ENCODE data around the gene TM9SF3. TPM values are rescaled to one million over a fixed set of nuclear protein-coding genes. Genes with fewer than 3 reads are reported as not detected.

The TM9SF3 gene
- total RNA-seq, 3 donors from 2014 or later, result 188 to 241 (median 212) TPM

DNA sequence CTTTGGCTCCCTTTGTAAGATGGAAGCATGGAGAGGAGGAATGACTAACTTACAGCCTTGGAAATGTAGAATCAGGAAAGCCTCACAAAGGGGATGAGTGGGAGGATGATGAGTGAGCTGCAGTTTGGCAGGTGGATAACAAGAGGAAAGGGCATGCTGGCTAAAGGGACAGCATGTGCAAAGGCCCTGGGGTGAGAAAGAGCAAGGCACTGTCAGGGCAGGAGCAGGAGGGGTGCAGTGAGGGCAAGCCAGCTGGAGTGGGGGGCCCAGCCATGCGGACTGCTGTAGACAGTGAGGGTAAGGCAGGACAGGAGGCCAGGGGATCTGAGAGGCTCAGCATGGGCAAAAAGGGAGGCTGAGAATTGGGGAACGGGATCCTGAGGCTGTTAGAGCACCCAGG lies 93.6 kb downstream of the TM9SF3 start:
- Histone ChIP-seq H3K9me3 (no peaks in the 10 kb centered on the region), H3K4me1 (ENCODE audit: low read depth) (no peaks in the 10 kb centered on the region), H3K4me3 (no peak overlapping the region), H3K36me3 (ENCODE audit: low read depth) (no peaks in the 10 kb centered on the region)
- no peak for DNase-seq
- TF ChIP-seq CTCF (IDR thresholded peaks at IDR 0.05), result no peak
- intact Hi-C loops (cut with DNase I, micrococcal nuclease), result no loop called here
- no peak for ATAC-seq

- Histone ChIP-seq H3K4me1 (ENCODE audit: low read depth) (no peaks in the 10 kb centered on the region), H3K36me3 (ENCODE audit: low read depth) (no peaks in the 10 kb centered on the region), H3K9me3 (no peaks in the 10 kb centered on the region), H3K4me3 (no peak overlapping the region)
- no peak for TF ChIP-seq CTCF (IDR thresholded peaks at IDR 0.05)
- ATAC-seq (no peak), DNase-seq (peak in 1 of 3 donors; percentile 9)
- intact Hi-C loops (cut with DNase I, micrococcal nuclease), result no loop called here
These were observed 95.5 kb downstream of the TM9SF3 start for GRCh38 chr10:96491303-96491702.

DNA sequence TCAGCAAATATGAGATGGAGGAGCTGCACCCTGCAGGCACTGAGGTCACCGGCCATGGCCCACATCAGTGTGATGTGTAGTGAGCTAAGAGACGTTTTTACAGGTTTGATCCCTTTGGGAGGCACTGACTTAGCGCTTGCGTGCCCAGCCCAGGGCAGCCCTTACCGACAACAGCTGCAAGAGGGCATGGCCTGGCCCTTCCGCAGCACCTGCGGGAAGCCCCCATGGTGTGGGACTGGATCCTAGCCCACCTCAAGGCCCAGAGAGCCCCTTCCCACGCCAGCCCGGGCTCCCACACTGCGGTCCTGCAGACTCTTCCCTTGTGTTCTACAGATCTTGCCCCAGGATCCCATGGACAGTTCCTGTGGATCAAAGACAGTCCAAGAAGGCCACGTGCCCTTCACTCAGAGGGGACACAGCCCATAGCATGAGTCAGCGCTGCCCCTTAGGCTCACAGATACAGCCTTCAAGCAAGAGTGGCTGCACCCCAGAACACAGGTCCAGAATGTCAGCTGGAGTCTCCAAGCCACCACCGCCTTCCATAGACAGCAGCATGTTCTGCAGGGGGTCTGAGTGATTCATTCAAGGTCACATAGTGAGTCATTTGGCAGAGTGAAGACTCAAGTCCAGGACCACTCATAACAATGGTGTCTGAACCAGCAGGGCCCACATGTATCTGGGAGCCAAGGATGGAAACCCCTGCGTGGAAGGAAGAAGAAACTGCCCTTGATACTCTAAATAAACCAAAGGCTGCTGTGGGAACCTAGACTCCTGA lies 98.5 kb downstream of the TM9SF3 start:
- no peak for TF ChIP-seq CTCF (IDR thresholded peaks at IDR 0.05)
- DNase-seq, result no peak

DNA sequence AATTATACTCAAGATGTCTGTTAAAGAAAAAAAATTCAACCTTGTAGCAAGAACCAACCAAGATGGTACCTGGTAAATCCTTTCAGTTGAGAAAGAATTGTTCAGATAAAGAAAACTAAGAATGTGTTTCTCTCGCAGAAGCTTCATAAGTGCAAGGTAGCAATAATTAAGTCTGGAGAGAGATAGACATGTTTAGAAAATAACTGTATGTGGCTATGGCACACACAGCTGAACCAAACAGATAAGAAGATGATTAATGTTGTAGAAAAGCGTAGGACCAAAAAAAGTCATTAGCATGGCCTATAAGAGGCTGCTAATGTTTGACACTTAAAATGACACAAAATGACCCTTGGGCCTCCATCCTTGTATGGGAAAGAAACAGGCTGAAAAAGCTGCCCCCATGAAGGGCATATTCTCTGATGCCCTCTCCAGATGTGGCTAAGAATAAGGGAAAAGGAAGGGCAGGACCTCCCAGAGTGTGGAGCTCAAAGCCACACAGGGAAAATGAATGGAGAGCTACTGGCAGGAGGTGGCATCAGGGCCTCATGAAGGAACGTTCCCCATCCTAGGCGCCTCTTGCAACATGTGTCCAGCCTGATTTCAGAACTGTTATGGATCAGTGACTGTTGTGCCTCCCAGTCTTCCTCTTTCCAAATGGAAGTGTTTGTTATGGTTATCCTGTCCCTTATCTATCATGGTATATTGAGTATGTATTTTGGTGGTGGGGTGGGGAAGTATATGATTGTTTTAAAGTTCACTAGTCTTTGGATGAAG lies 103.8 kb downstream of the TM9SF3 start:
- intact Hi-C loops (cut with DNase I, micrococcal nuclease), result no loop called here
- Histone ChIP-seq H3K36me3 (ENCODE audit: low read depth) (no peaks in the 10 kb centered on the region), H3K9me3 (no peaks in the 10 kb centered on the region), H3K4me3 (no peak overlapping the region), H3K4me1 (ENCODE audit: low read depth) (no peaks in the 10 kb centered on the region)
- ATAC-seq (no peak), DNase-seq (no peak)
- no peak for TF ChIP-seq CTCF (IDR thresholded peaks at IDR 0.05)

More for the DNA sequence above, 98.5 kb downstream of the TM9SF3 start:
- intact Hi-C loops (cut with DNase I, micrococcal nuclease), result no loop called here
- Histone ChIP-seq H3K4me3 (no peak overlapping the region), H3K4me1 (ENCODE audit: low read depth) (no peaks in the 10 kb centered on the region), H3K9me3 (no peaks in the 10 kb centered on the region), H3K36me3 (ENCODE audit: low read depth) (no peaks in the 10 kb centered on the region)
- ATAC-seq, result no peak

GRCh38 chr10:96478355-96478754 lies 108.5 kb downstream of the TM9SF3 start:
- H3K4me3 ChIP-seq, result no peak overlapping the region
- no peak for ATAC-seq
- no peaks in the 10 kb centered on the region for H3K4me1 ChIP-seq (ENCODE audit: low read depth)
- DNase-seq, result no peak
- intact Hi-C loops (cut with DNase I, micrococcal nuclease), result no loop called here
- TF ChIP-seq CTCF (IDR thresholded peaks at IDR 0.05), result no peak
- H3K9me3 ChIP-seq, result no peaks in the 10 kb centered on the region
- H3K36me3 ChIP-seq (ENCODE audit: low read depth), result no peaks in the 10 kb centered on the region
